Measurements from ENCODE around the gene TGFBR3. TPM values are rescaled to one million over a fixed set of nuclear protein-coding genes. Genes with fewer than 3 reads are reported as not detected.

The TGFBR3 gene
- total and polyA plus RNA-seq, 7 donors, result 5.1 to 24.5 (median 8.9) TPM

GRCh38 chr1:91783423-91784170, 102.4 kb downstream of the TGFBR3 start:
- no peak for TF ChIP-seq CTCF (IDR thresholded peaks at IDR 0.05)
- 56 to 66% (median 57%) methylated on average over 7 of the region's 7 CpGs for WGBS, 3 donors
- no peaks in the 10 kb centered on the region for H3K9me3 ChIP-seq
- peaks cover 4% of the 10 kb centered on the region for H3K4me1 ChIP-seq
- no peaks in the 10 kb centered on the region for H3K36me3 ChIP-seq (ENCODE audit: insufficient read depth in 1 of 2, low read depth in 1 of 2)
- H3K27me3 ChIP-seq (ENCODE audit: insufficient read depth in 3 of 3, low read length in 2 of 3), result no peaks in the 10 kb centered on the region
- no peak overlapping the region for H3K27ac ChIP-seq
- H3K4me3 ChIP-seq, result no peak overlapping the region
- DNase-seq (no peak), ATAC-seq (no peak)
- intact Hi-C loops (cut with DNase I), result no loop called here

- no peak overlapping the region for H3K4me3 ChIP-seq
- H3K9me3 ChIP-seq, result no peaks in the 10 kb centered on the region
- WGBS, 3 donors, result 63 to 75% (median 70%) methylated on average over 10 of the region's 10 CpGs
- intact Hi-C loops (cut with DNase I), result no loop called here
- no peak for ATAC-seq
- no peak for TF ChIP-seq CTCF (IDR thresholded peaks at IDR 0.05)
- no peaks in the 10 kb centered on the region for H3K27me3 ChIP-seq (ENCODE audit: insufficient read depth in 3 of 3, low read length in 2 of 3)
- H3K36me3 ChIP-seq (ENCODE audit: insufficient read depth in 1 of 2, low read depth in 1 of 2), result no peaks in the 10 kb centered on the region
- peaks cover 12% of the 10 kb centered on the region for H3K4me1 ChIP-seq
- no peak for DNase-seq
- no peak overlapping the region for H3K27ac ChIP-seq
Measured at GRCh38 chr1:91781901-91782622, 103.9 kb downstream of the TGFBR3 start.

GRCh38 chr1:91781371-91781825, 104.6 kb downstream of the TGFBR3 start:
- TF ChIP-seq CTCF (IDR thresholded peaks at IDR 0.05), result no peak
- peaks cover 12% of the 10 kb centered on the region for H3K4me1 ChIP-seq
- WGBS, 3 donors, result 74 to 77% (median 75%) methylated on average over 4 of the region's 4 CpGs
- H3K27ac ChIP-seq, result no peak overlapping the region
- H3K27me3 ChIP-seq (ENCODE audit: insufficient read depth in 3 of 3, low read length in 2 of 3), result no peaks in the 10 kb centered on the region
- DNase-seq (no peak), ATAC-seq (no peak)
- intact Hi-C loops (cut with DNase I), result no loop called here
- H3K9me3 ChIP-seq, result no peaks in the 10 kb centered on the region
- no peaks in the 10 kb centered on the region for H3K36me3 ChIP-seq (ENCODE audit: insufficient read depth in 1 of 2, low read depth in 1 of 2)
- no peak overlapping the region for H3K4me3 ChIP-seq

GRCh38 chr1:91779548-91780021, 106.4 kb downstream of the TGFBR3 start:
- no peak for TF ChIP-seq CTCF (IDR thresholded peaks at IDR 0.05)
- no peak overlapping the region for H3K4me3 ChIP-seq
- intact Hi-C loops (cut with DNase I), result no loop called here
- peaks cover 12% of the 10 kb centered on the region for H3K4me1 ChIP-seq
- 70 to 81% (median 80%) methylated on average over 2 of the region's 2 CpGs for WGBS, 3 donors
- no peaks in the 10 kb centered on the region for H3K9me3 ChIP-seq
- no peaks in the 10 kb centered on the region for H3K27me3 ChIP-seq (ENCODE audit: insufficient read depth in 3 of 3, low read length in 2 of 3)
- no peak overlapping the region for H3K27ac ChIP-seq
- no peaks in the 10 kb centered on the region for H3K36me3 ChIP-seq (ENCODE audit: insufficient read depth in 1 of 2, low read depth in 1 of 2)
- DNase-seq, result no peak
- peak in 2 of 4 donors; percentile 25 to 50 for ATAC-seq

Measured in psoas muscle (tissue), 8 donors.